ENCODE data around the gene RFX2.
"Not testable (repeated sequence)": the region's sequence is repeated elsewhere in the genome, so short reads cannot be mapped to it uniquely, and the experiment has no call there.

Gene RFX2

DNA sequence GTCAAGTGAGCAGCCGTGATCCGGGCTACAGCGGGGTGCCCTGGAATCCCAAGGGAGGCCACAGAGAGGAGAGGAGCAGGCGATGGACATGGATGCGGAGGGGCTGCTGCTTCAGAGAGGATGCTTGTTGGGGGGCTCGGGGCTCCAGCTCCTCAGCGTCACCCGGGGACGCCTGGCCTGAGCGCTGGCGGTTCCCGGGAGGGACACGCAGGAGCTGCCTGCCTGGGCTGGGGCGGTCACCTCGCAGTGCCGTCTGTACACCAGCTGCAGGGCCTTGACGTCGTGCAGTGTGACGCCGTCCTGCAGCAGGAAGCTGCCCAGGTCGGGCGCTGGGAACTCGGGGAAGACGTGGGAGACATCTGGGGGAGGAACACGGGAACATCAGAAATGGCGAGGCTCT is 102.4 kb downstream of the RFX2 start:
- DNase-seq: no peak

DNA sequence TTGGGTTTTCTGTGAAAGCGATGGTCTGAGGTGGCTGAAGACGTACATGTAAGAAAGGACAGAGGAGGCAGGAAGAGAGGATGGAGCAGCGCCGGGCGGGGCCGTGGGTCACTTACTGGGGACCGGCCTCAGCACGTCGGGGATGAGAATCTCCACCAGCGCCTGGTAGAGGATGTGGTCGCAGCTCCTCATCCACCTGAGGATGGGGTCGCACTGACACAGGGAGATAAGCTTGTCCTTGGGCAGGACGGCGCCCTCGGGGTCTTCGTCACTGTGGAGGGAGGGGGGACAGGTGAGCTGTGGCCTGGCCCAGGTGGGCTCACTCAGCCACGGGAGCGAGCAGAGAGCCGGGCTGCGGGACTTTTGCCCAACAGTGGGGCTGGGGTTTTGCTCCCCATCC is 103.4 kb downstream of the RFX2 start:
- DNase-seq: no peak

DNA sequence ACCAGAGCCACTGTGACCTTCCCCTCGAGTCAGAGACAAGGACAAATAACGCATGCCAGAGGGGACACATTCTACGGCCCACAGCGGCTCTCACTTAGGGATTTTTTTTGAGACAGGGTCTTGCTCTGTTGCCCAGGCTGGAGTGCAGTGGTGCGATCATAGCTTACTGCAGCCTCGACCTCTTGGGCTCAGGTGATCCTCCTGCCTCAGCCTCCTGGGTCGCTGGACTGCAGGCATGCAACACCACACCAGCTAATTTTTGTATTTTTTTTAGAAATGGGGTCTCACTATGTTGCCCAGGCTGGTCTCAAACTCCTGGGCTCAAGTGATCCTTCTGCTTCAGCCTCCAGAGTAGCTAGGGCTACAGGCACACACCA is 104.2 kb downstream of the RFX2 start:
- DNase-seq: not testable (repeated sequence)

DNA sequence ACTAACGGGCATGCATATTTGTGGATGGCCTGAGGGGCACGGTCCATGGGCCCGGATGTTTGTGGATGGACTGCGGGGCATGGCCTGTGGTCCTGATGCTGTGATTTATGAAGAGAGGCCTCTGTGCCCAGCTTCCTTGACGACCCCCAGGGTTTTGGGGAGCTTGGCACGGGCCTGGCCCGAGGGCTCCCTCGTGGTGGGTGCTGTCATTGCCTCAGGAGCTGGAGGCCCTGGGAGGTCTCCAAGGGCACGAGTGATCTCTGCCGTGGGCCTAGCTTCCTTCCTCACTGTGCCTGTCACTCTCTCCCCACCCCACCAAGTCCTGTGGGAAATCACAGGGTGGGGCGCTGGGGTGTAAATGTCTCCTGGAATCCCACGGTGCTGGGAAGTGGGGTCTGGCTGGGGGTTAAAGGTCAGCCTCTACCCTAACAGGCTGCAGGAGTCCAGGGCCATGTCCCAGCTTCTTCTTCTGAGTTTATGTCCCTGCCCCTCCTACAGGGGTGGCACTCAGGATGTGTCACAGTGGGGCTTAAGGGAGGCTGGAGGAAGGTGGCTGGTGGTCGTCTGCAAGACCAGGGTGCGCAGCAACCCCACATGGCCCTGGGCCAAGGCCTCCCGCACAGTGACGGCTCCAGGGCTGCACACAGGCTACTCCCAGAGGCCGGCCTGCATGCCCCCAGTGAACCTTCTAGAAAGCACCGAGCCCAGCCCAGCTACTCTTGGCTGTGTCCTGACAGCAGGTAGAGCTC is 104.8 kb downstream of the RFX2 start:
- DNase-seq: no peak

DNA sequence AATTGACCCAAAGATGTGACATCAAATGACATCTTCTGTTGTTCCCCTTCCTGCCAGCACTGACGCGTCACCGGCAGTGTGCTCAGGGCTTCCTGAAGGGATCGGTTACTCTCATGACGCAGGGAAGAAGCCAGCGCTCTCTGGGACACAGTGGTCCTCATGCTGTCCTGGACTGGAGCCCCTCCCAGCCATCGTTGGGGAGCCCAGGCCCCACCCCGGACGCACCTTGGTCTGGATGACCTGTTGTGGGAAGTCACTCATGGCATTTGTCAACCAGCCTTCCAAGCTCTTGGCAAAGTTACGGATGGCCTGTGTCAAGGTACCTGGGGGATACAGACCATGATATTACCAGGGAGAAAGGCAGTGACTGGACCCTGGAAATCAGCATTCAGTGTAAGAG is 106.3 kb downstream of the RFX2 start:
- DNase-seq: no peak

DNA sequence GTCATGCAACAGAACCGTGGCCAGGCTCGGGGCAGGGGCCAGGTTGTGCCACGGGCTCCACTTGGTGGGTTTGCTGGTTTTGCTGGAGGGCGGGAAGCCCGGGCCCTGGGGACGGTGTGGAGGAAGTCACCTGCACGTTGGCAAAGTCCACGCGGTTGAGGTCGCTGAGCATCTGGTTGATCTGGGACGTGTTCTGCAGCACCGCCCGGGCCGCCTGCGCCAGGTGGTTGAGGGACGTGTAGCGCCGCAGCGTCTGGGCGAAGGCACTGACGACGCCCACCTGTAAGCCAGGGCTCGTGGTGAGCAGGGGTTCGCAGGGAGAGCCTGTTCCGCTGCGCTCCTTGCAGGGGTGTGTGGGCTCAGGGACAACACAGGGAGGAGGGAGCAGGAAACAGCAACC is 107.7 kb downstream of the RFX2 start:
- no peak for DNase-seq

DNA sequence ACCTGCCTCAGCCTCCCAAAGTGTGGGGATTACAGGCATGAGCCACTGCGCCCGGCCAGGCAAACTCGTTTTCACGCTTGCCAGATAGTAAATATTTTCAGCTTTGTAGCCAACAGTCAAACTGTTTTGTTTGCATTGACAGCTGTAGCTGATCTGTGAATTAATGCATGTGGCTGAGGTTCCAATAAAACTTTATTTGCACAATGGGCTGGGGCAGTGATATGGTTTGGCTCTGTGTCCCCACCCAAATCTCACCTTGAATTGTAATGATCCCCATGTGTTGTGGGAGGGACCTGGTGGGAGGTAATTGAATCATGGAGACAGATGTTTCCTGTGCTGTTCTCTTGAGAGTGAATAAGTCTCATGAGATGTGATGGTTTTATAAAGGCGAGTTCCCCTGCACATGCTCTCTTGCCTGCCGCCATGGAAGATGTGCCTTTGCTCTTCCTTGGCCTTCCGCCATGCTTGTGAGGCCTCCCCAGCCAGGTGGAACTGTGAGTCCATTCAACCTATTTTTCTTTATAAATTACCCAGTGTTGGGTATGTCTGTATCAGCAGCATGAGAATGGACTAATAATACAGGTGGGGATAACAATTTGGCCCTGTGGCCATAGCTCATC is 110.0 kb downstream of the RFX2 start:
- no peak for DNase-seq

DNA sequence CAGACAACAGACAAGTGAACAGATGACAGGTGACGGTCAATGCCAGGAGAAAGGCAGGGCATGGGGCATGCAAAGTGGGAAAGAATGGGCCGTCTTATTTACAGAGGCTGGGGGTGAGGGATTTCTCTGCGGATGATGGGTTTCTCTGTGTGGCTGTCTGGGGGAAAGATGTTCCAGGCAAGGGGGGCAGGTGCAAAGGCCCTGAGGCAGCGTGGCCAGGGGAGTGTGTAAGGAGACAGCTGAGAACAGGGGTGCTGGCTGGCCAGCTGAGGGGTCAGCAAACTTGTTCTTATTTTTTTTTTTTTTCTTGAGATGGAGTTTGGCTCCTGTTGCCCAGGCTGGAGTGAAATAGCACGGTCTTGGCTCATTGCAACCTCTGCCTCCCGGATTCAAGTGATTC is 110.6 kb downstream of the RFX2 start:
- no peak for DNase-seq

DNA sequence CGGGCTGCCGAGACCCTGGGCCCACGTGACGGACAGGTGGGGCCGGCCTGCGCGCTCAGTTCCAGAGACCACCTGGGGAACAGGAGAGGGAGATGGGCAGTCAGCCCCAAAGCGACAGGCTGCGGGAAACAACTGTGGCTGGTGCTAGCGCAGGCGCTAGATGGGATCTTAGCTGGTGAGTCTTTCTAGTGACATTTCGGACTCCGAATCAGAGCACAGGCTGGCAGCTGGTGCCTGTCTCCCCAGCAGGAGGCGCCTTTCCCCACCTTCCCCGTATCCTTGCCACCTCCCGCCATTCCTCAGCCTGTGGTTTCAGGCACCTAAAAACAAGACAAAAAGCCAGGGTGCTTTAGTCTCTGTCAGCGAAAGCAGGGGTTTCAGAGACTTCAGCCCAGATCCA is 112.9 kb downstream of the RFX2 start:
- DNase-seq: no peak

DNA sequence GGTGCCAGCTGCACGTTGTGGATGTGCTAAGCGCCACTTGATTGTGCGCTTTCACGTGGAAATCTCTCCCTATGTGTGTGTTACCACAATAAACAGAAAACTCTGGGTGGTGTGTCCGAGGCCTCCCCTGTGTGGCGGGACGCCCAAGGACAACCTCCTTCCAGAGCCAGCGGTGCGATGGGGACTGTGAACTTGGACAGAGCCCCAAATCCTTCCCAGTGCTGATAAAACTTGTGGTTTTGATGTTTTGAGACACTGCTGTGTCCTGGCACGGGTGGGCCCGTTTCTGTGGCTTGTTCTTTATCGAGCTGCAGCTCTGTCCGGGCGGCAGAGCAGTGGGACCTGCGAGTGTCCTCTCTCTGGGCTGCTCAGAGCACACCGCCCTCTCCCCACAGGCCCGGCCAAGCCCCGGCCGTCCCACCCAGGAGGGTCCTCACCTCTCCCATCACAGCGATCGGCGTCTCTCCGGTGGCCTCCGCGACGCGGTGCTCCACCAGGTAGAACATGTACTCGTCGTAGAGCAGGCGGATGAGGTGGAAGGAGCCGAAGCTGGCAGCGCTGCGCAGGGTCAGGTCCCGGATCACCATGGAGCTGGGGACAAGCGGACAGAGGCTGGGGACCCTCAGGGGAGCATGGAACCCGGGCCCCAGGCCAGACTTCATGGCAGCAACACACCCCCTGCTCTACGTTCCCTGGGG is 113.5 kb downstream of the RFX2 start:
- no peak for DNase-seq

DNA sequence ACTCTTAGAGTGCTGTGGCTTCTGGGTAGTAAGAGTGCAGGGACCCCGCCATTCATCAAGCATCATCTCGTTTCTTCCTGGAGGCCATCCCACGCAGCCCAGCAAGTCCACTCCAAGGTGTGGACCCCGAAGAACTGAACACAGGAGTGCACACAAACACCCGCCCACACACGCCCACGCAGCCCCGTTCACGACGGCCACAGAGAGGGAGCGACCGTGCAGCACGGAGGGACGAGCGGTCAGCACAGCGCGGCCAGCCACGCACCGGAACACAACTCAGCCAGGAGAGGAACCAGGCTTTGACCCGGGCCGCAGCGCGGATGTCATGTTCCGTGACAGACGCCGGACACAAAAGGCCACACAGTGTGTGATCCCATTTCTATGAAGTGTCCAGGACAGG is 114.2 kb downstream of the RFX2 start:
- no peak for DNase-seq

DNA sequence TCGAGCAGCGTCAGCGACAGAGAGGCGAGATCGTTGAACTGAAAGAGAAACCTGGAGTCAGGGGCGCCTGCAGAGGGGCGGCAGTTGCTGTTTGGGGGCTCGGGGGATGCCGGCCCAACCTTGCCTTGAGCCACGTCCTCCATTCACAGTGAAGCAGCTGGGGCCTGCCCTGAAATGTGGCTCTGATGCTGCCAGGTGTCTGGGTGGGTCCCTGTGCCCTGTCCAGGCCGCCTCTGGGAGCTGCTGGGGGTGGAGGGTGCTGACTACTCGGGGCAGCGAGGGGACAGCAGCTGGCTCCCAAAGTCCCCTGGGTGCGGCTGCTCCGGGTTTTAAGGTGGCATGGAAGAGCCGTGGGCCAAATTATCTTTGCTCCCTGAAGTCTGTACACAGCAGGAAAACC is 114.7 kb downstream of the RFX2 start:
- DNase-seq: no peak

DNA sequence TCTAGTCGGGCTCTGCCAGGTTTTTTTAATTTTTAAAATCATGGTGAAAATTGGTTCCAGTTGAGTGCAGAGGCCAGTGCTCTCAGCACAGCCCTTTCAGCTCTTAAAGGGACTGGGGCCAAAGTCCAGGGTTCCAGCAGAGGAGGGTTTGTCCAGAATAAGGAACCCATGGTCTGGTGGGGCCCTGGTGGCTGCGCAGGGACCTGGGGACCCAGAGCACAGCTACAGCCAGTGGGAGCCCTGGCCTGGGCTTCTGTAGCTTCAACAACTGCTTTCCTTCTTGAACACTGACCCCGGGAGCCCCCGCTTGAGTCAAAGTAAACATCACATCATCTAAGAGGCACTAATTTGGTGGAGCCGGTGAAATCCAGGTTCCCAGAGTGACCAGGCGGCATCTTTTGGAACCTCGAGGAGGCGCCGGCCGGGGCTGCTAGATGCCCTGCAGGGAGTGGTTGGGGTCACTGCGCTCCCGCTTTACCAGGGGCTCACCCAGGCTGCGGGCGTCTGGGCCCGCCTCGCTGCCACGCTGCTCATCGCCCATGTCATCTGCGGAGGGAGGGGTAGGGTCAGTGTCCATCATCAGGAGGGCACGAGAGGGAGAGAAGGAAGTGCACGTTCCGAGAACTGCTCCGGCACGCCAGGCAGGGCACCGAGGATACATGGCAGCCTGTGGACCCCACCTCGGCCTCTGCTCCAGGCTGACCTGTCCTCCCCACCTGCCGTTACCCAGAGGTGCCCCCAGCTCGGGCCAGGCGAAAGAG is 115.7 kb downstream of the RFX2 start:
- no peak for DNase-seq

DNA sequence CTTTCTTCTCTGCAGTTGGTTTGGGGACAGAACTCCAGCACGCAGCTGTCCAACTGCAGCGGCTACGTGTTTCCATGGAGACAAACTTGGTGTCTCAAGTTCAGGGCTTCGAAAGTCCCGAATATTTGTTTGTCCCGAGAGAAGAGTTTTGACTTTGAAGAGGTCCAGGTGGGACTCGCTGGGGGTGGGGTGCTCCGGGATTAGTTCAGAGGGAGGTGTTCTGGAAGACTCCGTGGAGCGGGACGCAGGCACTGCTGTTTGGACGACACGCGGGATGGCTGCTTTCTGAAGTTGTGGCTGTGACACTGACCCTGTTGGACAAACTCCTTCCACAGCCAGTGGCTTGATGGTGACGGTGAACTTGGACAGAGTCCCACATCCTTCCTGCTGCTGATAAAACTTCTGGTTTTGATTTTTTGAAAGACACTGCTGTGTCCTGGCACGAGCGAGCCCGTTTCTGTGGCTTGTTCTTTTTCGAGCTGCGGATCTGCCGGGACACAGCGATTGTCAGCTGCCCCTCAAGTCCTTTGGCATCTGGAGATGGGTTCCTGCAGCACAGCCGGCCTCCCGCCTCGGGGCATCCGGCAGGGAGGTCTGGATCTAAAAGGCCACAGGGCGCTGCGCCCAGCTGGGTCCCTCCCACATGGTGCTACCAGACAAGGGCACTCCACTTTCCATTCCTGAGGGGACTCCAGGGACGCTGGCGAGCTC is 116.5 kb downstream of the RFX2 start:
- DNase-seq: no peak

DNA sequence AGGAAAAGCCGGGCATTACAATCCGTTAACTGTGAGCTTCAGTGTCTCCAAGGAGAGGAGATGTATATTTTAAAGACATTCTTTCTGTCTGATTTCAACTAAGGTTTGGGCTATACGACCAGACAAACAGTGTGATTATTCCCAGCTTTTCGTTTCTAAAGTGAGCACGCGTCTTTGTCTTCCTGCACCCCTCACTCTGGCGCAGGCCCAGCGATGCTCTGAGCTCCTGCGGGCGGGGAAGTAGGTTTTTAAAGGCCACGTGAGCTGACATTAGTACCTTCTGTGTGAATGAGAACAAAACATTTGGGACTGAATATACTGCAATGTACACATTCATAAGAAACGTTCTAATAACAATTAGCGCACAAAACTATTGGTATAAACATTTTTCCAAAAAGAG is 117.1 kb downstream of the RFX2 start:
- DNase-seq: no peak

DNA sequence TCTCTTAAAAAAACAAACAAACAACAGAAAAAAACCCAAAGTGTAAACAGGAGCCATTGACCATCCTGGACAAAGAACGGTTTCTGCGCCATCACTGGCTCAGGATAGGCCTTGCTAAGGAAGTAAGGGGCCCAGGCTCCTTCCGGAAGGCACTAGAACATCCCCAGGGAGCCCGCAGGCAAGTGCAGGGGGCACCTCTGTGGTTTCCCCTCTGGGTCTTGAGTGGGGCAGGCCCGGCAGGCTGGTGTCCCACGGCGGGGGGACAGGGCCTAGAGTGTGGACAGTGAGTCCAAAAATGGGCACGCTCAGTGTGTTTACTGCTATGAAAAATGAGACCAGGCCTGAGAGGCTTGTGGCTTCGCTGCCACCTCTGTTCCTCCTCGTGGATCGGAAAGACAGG is 117.5 kb downstream of the RFX2 start:
- DNase-seq: no peak

DNA sequence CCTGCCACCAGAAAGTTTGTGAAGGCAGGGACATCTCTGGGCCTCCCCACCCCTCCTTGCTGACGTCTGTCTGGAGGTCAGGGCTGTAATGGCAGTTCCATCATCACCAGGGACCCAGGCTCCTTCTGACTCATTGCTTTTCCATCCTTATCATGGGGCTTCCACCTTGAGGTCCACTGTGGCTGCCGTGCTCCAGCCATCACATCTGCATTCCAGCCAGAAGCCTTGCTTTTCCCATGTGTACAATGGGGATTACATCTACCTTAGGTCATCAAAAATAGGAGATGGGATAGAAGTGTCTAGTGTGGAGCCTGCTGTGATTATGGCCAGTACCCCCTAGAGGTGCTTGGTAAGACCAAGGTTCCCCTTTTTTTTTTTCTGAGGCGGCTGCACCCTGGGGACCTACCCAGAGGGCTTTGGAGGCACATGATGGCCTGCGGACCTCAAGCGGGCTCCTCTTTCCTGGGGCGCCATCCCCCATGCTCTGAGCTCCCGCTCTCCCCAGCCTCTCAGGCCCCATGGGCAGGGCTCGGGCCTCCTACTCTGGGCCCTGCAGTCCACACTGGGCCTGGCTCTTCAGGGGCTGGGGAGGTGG is 119.0 kb downstream of the RFX2 start:
- no peak for DNase-seq

DNA sequence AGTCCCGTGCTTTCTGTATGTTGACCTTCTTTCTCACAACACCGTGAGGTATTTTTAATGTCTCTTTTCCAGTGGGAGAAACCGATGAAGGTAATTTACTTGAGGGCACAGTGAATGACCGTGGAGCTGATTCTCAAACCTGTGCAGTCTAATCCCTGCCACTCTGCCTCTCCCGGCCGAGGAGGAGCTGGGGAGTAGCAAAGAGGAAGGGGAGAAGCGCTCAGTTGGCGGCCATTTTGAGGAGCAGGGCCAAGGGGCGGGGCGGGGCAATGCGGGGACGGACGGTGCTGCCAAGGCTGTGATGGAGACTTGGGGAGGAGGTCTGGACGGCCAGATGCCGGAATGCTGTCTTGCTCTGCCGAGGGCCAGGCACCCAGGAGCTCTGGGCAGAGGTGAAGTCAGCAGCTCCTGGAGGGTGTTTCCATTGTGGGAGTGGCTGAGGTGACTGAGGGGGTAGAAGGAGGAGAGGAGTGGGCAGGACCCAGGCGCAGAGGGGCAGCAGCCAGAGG is 120.0 kb downstream of the RFX2 start:
- no peak for DNase-seq

DNA sequence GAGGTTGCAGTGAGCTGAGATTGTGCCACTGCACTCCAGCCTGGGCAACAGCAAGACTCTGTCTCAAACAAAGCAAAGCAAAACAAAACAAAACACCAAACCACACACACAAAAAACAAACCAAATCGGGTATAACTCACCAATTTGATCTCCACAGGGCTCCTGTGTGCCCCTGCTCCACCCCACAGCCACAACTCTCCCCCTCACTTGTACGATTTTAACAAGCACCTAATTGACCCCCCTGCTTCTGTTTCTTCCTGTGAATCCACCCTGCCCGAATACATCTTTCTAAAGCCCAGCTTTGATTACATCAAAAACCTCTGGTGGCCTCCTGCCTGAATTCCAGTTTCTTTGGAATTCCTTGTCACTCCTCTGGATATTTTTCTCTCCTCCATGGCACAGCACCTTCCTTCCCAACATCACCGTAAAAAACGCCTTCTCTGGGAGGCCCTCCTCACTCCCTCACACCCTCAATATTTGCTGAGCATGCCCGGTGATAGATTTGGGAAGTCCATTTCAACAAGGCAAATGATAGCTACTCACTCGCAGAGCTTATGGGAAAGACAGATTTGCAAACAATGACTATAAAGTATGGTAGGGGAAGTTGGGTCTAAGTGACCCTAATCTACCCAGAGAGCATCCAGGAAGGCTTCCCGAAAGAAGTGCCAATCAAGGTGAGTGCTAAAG is 120.8 kb downstream of the RFX2 start:
- DNase-seq: no peak

DNA sequence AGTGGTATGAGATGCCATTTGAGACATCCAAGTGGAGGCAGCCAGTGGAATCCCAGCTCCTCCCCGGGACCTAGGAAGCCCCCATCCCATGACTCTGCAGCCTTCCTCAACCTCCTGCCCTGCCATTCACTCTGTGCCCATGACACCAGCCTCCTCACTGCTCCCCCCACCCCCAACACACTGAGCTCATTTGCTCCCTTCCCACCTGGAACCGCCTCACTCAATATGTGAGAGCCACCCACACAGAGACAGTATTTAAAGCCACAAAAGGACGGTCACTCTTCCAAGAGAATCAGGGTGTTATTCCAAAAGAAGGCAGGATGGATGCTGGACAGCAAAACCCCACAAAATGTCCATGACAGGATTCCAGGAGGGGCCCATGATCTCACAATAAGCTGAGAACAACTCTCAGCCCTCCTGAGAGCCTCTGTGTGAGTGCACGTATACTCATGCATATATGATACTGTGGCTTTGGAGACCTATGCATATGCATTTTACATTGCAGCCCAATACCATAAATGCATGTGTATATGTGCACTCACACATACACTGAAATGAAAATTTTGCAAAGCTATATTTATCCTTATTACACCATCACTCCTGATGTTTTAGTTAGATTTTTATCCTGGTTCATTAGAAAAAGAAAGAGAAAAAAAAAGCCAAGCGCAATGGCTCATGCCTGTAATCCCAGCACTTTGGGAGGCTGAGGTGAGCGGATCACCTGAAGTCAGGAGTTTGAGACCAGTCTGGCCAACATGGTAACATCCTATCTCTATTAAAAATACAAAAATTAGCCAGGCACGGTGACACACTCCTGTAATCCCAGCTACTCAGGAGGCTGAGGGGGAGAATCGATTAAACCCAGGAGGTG is 121.5 kb downstream of the RFX2 start:
- no peak for DNase-seq
